B cell (primary cell): Measurements from ENCODE around the gene MAPK10. TPM values are rescaled to one million over a fixed set of nuclear protein-coding genes. Genes with fewer than 3 reads are reported as not detected.

Source experiments
- ATAC-seq: fragments of 200-7000 bp; cut with Tn5 transposase; one replicate; pipeline ENCODE4 v1.10.0; 2021; ENCODE audit warnings: low read depth, mild to moderate bottlenecking, moderate number of reproducible peaks, moderate library complexity
- CTCF ChIA-PET: fragments of 350-600 bp; sonication (Branson Sonifier 250); formaldehyde crosslinking; loops from one replicate; lab custom pipeline; 2021; ENCODE audit warnings: antibody characterized with exemption, inconsistent platforms; lab: Charles Lee
- POLR2A ChIA-PET: fragments of 350-600 bp; sonication (Branson Sonifier 250); formaldehyde crosslinking; loops from one replicate; lab custom pipeline; 2021; ENCODE audit warnings: antibody characterized with exemption; lab: Charles Lee
- DNase-seq: peaks from one replicate; pipeline ENCODE4 v3.0.0; 2013
- H2AFZ ChIP-seq: 2 replicates; pipeline ENCODE4 v1.6.1; 2012; ENCODE audit warnings: mild to moderate bottlenecking, low read depth, low read length; ENCODE audit not compliant: insufficient read depth, poor library complexity, severe bottlenecking
- H3K27ac ChIP-seq, 2 donors: 1 replicate in 1 of 2; 2 replicates in 1 of 2; pipeline ENCODE4 v1.5.1; 2012 to 2013; ENCODE audit warnings: low read length in 2 of 2, mild to moderate bottlenecking in 2 of 2, moderate library complexity in 1 of 2
- H3K27me3 ChIP-seq, 4 experiments: fragments of 200-600 bp in 1 of 4; sonication (generic) in 1 of 4; replicated peaks in 1 of 4; 1 replicate in 2 of 4; 2 replicates in 2 of 4; pipeline versions ENCODE4 v1.6.1 to v1.7.0; 2013 to 2016; ENCODE audit warnings: low read length in 3 of 4, mild to moderate bottlenecking in 2 of 4, mixed read lengths in 1 of 4, moderate library complexity in 1 of 4; ENCODE audit not compliant: insufficient read depth in 4 of 4, control insufficient read depth in 3 of 4; ENCODE audit errors: control extremely low read depth in 1 of 4
- H3K36me3 ChIP-seq, 2 experiments: replicated peaks in 1 of 2; 1 replicate in 1 of 2; 2 replicates in 1 of 2; pipeline versions ENCODE4 v1.6.1 to v1.7.1; 2013; ENCODE audit warnings: low read length in 1 of 2; ENCODE audit not compliant: insufficient read depth in 2 of 2, control insufficient read depth in 1 of 2; ENCODE audit errors: control extremely low read depth in 1 of 2, extremely low read depth in 1 of 2
- H3K4me1 ChIP-seq, 2 donors: fragments of 200-600 bp in 1 of 2; sonication (generic) in 1 of 2; 1 replicate in 1 of 2; 2 replicates in 1 of 2; pipeline versions ENCODE4 v1.5.1 to v1.6.1; 2013 to 2017; ENCODE audit warnings: low read length in 2 of 2; ENCODE audit not compliant: control insufficient read depth in 2 of 2, insufficient read depth in 2 of 2
- H3K4me2 ChIP-seq: replicated peaks from 2 replicates; pipeline ENCODE3; 2012; ENCODE audit warnings: mild to moderate bottlenecking, low read depth, low read length; ENCODE audit not compliant: poor library complexity, severe bottlenecking
- H3K4me3 ChIP-seq, 5 experiments: fragments of 200-600 bp in 1 of 5; sonication (generic) in 1 of 5; 1 replicate in 3 of 5; 2 replicates in 2 of 5; pipeline versions ENCODE4 v1.5.1 to v1.7.0; 2011 to 2016; ENCODE audit warnings: low read length in 4 of 5, mild to moderate bottlenecking in 4 of 5, low read depth in 2 of 5, control low read depth in 1 of 5, moderate library complexity in 1 of 5; ENCODE audit not compliant: insufficient read depth in 1 of 5; ENCODE audit errors: control extremely low read depth in 1 of 5, extremely low read depth in 1 of 5
- H3K79me2 ChIP-seq: fragments of 200-600 bp; sonication (generic); one replicate; pipeline ENCODE4 v1.6.0; 2016; ENCODE audit warnings: low read length; ENCODE audit not compliant: control insufficient read depth, insufficient read depth
- H3K9ac ChIP-seq: fragments of 200-600 bp; sonication (generic); 2 replicates; pipeline ENCODE4 v1.6.1; 2017; ENCODE audit warnings: mild to moderate bottlenecking, low read length, moderate library complexity
- H3K9me3 ChIP-seq, 3 donors: one replicate each; pipeline versions ENCODE4 v1.6.1 to v1.7.1; 2013; ENCODE audit warnings: low read length in 2 of 3; ENCODE audit not compliant: control insufficient read depth in 2 of 3, insufficient read depth in 1 of 3; ENCODE audit errors: control extremely low read depth in 1 of 3
- H4K20me1 ChIP-seq: 2 replicates; pipeline ENCODE4 v1.6.0; 2012; ENCODE audit warnings: mild to moderate bottlenecking, low read length; ENCODE audit not compliant: insufficient read depth, control insufficient read depth, poor library complexity, severe bottlenecking
- H3K27ac Mint-ChIP-seq: one replicate; pipeline ENCODE4 v1.8.0; 2021; ENCODE audit warnings: mixed read lengths
- H3K27me3 Mint-ChIP-seq: one replicate; pipeline ENCODE4 v1.8.0; 2021; ENCODE audit warnings: mixed read lengths
- H3K4me1 Mint-ChIP-seq: one replicate; pipeline ENCODE4 v1.8.0; 2021; ENCODE audit warnings: mixed read lengths
- H3K4me3 Mint-ChIP-seq: one replicate; pipeline ENCODE4 v1.8.0; 2021; ENCODE audit warnings: mixed read lengths
- H3K9me3 Mint-ChIP-seq: one replicate; pipeline ENCODE4 v1.8.0; 2022; ENCODE audit warnings: mixed read lengths; ENCODE audit not compliant: insufficient read depth
- CTCF ChIP-seq: fragments of 200-600 bp; IDR thresholded peaks from one replicate; pipeline ENCODE4 v1.8.0; 2022; ENCODE audit warnings: antibody characterized with exemption, mild to moderate bottlenecking
- EZH2 ChIP-seq: IDR thresholded peaks from 2 replicates; pipeline ENCODE4 v1.6.1; 2012; ENCODE audit warnings: borderline replicate concordance, low read depth, mild to moderate bottlenecking, moderate library complexity, low read length; ENCODE audit not compliant: insufficient read depth, poor library complexity, severe bottlenecking
- WGBS: methylation state at CpG from one replicate; pipeline ENCODE4 v1.1.5; 2013; ENCODE audit warnings: missing lambda C conversion rate; ENCODE audit not compliant: insufficient coverage; 5-methylcytosine and 5-hydroxymethylcytosine counted together
- intact Hi-C: fragments of 100-400 bp; cut with micrococcal nuclease; formaldehyde crosslinking; loops from one replicate; pipeline ENCODE4 v1.10.0; 2022
- polyA plus RNA-seq: library from polyadenylated mRNA; depleted of rRNA; stranded (reverse); fragments of >200 nt; gene quantifications from 2 replicates; pipeline ENCODE4 v1.2.3, GENCODE V29; 2012
- total RNA-seq, 2 donors: library from RNA; stranded (reverse); fragments of 120-200 nt in 1 of 2; gene quantifications; 1 replicate in 1 of 2; 2 replicates in 1 of 2; pipeline versions ENCODE4 v1.2.3 to v1.2.4, GENCODE V29; 2013 to 2022

The MAPK10 gene
- total and polyA plus RNA-seq, 2 donors (not counting 1 experiment from before 2014, with no cell fraction given) = 0.03 to 3.1 TPM

GRCh38 chr4:86091201-86091600 is 268.7 kb downstream of the MAPK10 start:
- Mint-ChIP-seq H3K4me1 (no peaks in the 10 kb centered on the region), H3K9me3 (no peaks in the 10 kb centered on the region), H3K27me3 (no peaks in the 10 kb centered on the region), H3K4me3 (no peak overlapping the region), H3K27ac (no peak overlapping the region)
- Histone ChIP-seq H3K9me3 (no peaks in the 10 kb centered on the region), H3K4me3 (no peak overlapping the region), H3K4me2 (no peak overlapping the region), H3K9ac (no peak overlapping the region), H3K27ac (no peak overlapping the region), H3K79me2 (no peaks in the 10 kb centered on the region), H3K36me3 (no peaks in the 10 kb centered on the region), H4K20me1 (no peaks in the 10 kb centered on the region), H3K4me1 (no peaks in the 10 kb centered on the region), H3K27me3 (no peaks in the 10 kb centered on the region), H2AFZ (no peak overlapping the region)
- no peak for ATAC-seq
- ChIA-PET POLR2A (no interaction called here), CTCF (no interaction called here)
- TF ChIP-seq CTCF = no peak
- intact Hi-C loops = no loop called here
- DNase-seq = no peak

- Mint-ChIP-seq H3K27ac (no peak overlapping the region), H3K27me3 (no peaks in the 10 kb centered on the region), H3K9me3 (no peaks in the 10 kb centered on the region), H3K4me3 (no peak overlapping the region), H3K4me1 (no peaks in the 10 kb centered on the region)
- H3K79me2 ChIP-seq = no peaks in the 10 kb centered on the region
- H3K27me3 ChIP-seq = no peaks in the 10 kb centered on the region
- H3K4me2 ChIP-seq = no peak overlapping the region
- H4K20me1 ChIP-seq = no peaks in the 10 kb centered on the region
- intact Hi-C loops = no loop called here
- CTCF ChIA-PET = no interaction called here
- ATAC-seq (no peak), DNase-seq (no peak)
- H2AFZ ChIP-seq = no peak overlapping the region
- no CpG with 5 or more reads among the region's 2 CpGs for WGBS
- no peak for TF ChIP-seq CTCF
- TF ChIP-seq EZH2 = no peak
- POLR2A ChIA-PET = no interaction called here
- no peak overlapping the region for H3K4me3 ChIP-seq
- no peaks in the 10 kb centered on the region for H3K36me3 ChIP-seq
- H3K4me1 ChIP-seq = no peaks in the 10 kb centered on the region
- no peak overlapping the region for H3K9ac ChIP-seq
- H3K27ac ChIP-seq = no peak overlapping the region
- no peaks in the 10 kb centered on the region for H3K9me3 ChIP-seq
Observed at GRCh38 chr4:86089781-86090323, 270.0 kb downstream of the MAPK10 start.
